ENCODE results near the gene PLEKHA3.

DNA sequence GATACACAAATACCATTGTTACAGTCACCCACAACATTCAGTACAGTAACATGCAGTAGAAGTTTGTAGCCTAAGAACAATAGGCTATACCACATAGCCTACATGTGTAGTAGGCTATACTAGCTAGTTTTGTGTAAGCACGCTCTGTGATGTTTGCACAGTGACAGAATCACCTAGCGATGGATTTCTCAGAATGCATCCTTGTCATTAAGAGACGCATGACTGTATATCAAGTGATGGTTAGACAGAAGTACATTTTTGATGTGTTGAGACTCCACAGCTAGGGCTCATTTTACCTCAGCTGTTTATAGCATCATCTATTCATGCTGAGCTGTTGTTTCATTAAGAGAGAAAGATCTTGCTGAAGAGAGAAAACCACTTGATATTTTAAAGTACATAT is 19.4 kb downstream of the PLEKHA3 start:
- no peak for TF ChIP-seq L3MBTL2 (conservative IDR thresholded peaks at IDR 0.05)
- no peak for TF ChIP-seq ELF4 (IDR thresholded peaks at IDR 0.05)
- no peak for TF ChIP-seq HDGF (IDR thresholded peaks at IDR 0.05; ENCODE audit: borderline replicate concordance)
- no peak for TF ChIP-seq BHLHE40 (IDR thresholded peaks at IDR 0.05; ENCODE audit: borderline replicate concordance)
- no peak for TF ChIP-seq TARDBP (IDR thresholded peaks at IDR 0.05)
- TF ChIP-seq FOXA1 (IDR thresholded peaks at IDR 0.05): no peak
- TF ChIP-seq ZNF384 (IDR thresholded peaks at IDR 0.05): no peak
- no peak for TF ChIP-seq FOXM1 (IDR thresholded peaks at IDR 0.05; ENCODE audit: borderline replicate concordance)

Data from HEK293T (cell line).